GM12891 (cell line): ENCODE data around the gene SMCO3.

Source experiments
- PAX5 ChIP-seq: IDR thresholded peaks from 2 replicates; pipeline ENCODE4 v1.6.1; 2011; ENCODE audit warnings: low read length, moderate library complexity, mild to moderate bottlenecking; ENCODE audit not compliant: insufficient read depth, severe bottlenecking
- POLR2A ChIP-seq: IDR thresholded peaks from 2 replicates; pipeline ENCODE4 v1.6.1; 2011; ENCODE audit warnings: low read depth, low read length, control low read depth
- POLR2AphosphoS5 ChIP-seq: IDR thresholded peaks from 2 replicates; pipeline ENCODE4 v1.6.1; 2011; ENCODE audit warnings: low read depth, low read length, control low read depth
- SPI1 ChIP-seq: IDR thresholded peaks from 2 replicates; pipeline ENCODE4 v1.6.1; 2011; ENCODE audit warnings: low read depth, low read length, control low read depth
- TAF1 ChIP-seq: IDR thresholded peaks from 2 replicates; pipeline ENCODE4 v1.6.1; 2011; ENCODE audit warnings: low read depth, low read length, control low read depth

GRCh38 chr12:14784471-14784870 lies 29.5 kb downstream of the SMCO3 start:
- no peak for TF ChIP-seq PAX5
- no peak for TF ChIP-seq POLR2A
- no peak for TF ChIP-seq POLR2AphosphoS5
- no peak for TF ChIP-seq TAF1
- TF ChIP-seq SPI1: no peak
